Measurements from ENCODE around the gene VAV3. TPM values are rescaled to one million over a fixed set of nuclear protein-coding genes. Genes with fewer than 3 reads are reported as not detected.

The VAV3 gene
- total and polyA plus RNA-seq, 2 of the 8 experiments (the other 6 are each of a cell fraction or from before 2014, with no cell fraction given) = 2.9 to 7.9 TPM

DNA sequence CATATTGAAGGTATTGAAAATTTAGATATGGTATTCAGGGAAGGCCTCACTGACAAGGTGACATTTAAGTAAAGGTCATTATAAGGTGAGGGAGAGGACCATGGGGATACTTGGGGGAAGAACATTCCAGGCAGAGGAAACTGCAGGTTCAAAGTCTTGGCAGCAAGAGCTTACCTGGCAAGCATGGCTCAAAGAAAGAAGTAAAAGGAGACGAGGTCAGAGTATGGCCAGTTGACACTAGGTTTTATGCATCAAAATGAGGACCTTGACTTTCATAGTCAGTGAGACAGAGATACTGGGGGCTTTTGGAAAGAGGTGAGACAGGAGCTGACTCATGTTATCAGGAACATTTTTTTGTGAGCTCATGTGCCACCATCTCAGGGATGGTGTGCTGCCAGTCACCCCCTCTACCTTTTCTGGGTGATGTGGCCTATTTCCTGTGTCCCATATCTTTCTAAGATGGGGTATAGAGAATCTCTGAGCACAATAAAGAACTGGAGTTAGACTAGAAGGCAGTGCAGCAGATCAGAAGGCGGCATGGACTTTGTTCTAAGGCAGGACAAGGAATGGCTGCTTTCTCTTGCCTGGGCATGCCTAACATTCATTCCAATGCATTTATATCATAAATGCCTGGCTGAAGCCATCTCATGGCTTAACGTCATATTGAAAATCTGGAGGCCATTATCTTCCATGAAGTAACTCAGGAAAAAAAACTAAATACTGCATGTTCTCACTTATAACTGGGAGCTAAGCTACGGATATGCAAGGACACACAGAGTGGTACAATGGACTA lies 417.4 kb downstream of the VAV3 start:
- H3K4me2 ChIP-seq (ENCODE audit: insufficient read depth in 1 of 2, low read depth in 2 of 2, low read length in 2 of 2) = no peak overlapping the region
- POLR2A ChIA-PET (ENCODE audit: partially characterized antibody) = no interaction called here
- no peak overlapping the region for H3K9ac ChIP-seq (replicated peaks in 1 of 4; ENCODE audit: extremely low read depth in 1 of 4, low read depth in 3 of 4, low read length in 3 of 4)
- no peaks in the 10 kb centered on the region for H3K27me3 ChIP-seq (replicated peaks in 1 of 4; ENCODE audit: control insufficient read depth in 3 of 4, extremely low read depth in 1 of 4, insufficient read depth in 3 of 4, low read length in 3 of 4)
- 88% methylated on average over 4 of the region's 4 CpGs; no CpG with 5 or more reads in 1 of the 2 experiments for WGBS, 2 experiments (ENCODE audit: extremely low coverage in 1 of 2, insufficient coverage in 1 of 2, insufficient read length in 1 of 2, insufficient replicate concordance in 2 of 2, low coverage in 1 of 2, low lambda C conversion rate in 2 of 2, missing lambda C conversion rate in 1 of 2)
- no peak overlapping the region for H2BK20ac ChIP-seq (ENCODE audit: low read length)
- TF ChIP-seq, protein P1, sequence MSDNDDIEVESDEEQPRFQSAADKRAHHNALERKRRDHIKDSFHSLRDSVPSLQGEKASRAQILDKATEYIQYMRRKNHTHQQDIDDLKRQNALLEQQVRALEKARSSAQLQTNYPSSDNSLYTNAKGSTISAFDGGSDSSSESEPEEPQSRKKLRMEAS (IDR thresholded peaks at IDR 0.05) = no peak
- TF ChIP-seq CEBPB (IDR thresholded peaks at IDR 0.05; ENCODE audit: low read depth, low read length) = no peak
- no peak for TF ChIP-seq BACH1 (IDR thresholded peaks at IDR 0.05; ENCODE audit: low read length)
- no peak for TF ChIP-seq HDAC2 (IDR thresholded peaks at IDR 0.05; ENCODE audit: borderline replicate concordance in 1 of 2, low read depth in 2 of 2, low read length in 2 of 2)
- no peak for TF ChIP-seq RFX5 (IDR thresholded peaks at IDR 0.05; ENCODE audit: borderline replicate concordance, low read depth, low read length)
- TF ChIP-seq GTF2F1 (IDR thresholded peaks at IDR 0.05; ENCODE audit: borderline replicate concordance, low read depth, low read length) = no peak
- TF ChIP-seq ASH2L (IDR thresholded peaks at IDR 0.05; ENCODE audit: low read length) = no peak
- TF ChIP-seq YY1 (IDR thresholded peaks at IDR 0.05; ENCODE audit: low read depth, low read length) = no peak
- no peak for TF ChIP-seq PHF8 (conservative IDR thresholded peaks at IDR 0.05; ENCODE audit: low read depth, low read length)
- no peaks in the 10 kb centered on the region for H3K4me1 ChIP-seq (replicated peaks in 1 of 4; ENCODE audit: control insufficient read depth in 3 of 4, insufficient read depth in 4 of 4, low read length in 3 of 4)
- no peaks in the 10 kb centered on the region for H3K79me1 ChIP-seq (ENCODE audit: low read depth, low read length)
- H3K27ac ChIP-seq (ENCODE audit: low read depth, low read length) = no peak overlapping the region
- no peaks in the 10 kb centered on the region for H4K20me1 ChIP-seq (replicated peaks in 1 of 2; ENCODE audit: control insufficient read depth in 1 of 2, insufficient read depth in 2 of 2, low read length in 2 of 2)
- H4K5ac ChIP-seq (ENCODE audit: insufficient read length, low read depth, low read length) = no peak overlapping the region
- FAIRE-seq (no peak), DNase-seq (ENCODE audit: low read depth in 1 of 2, low spot score in 2 of 2) (no peak)
- no peak overlapping the region for H3K56ac ChIP-seq (replicated peaks; ENCODE audit: insufficient read length, low read depth, low read length)
- no peak overlapping the region for H4K91ac ChIP-seq (replicated peaks; ENCODE audit: insufficient read length, low read length)
- H3K9me3 ChIP-seq (ENCODE audit: insufficient read depth in 2 of 2, low read depth in 1 of 2, low read length in 1 of 2) = no peaks in the 10 kb centered on the region; a peak in 1 of 4 replicates
- no peak overlapping the region for H3K4me3 ChIP-seq (ENCODE audit: extremely low read depth in 1 of 4, insufficient read depth in 2 of 4, low read depth in 3 of 4, low read length in 4 of 4)
- H3K18ac ChIP-seq (ENCODE audit: extremely low read depth, low read length) = no peak overlapping the region
- no peak overlapping the region for H3K4ac ChIP-seq (replicated peaks; ENCODE audit: insufficient read length, low read depth, low read length)
- no peak overlapping the region for H3K23ac ChIP-seq (ENCODE audit: insufficient read length)
- H2AK5ac ChIP-seq (ENCODE audit: low read depth, low read length) = no peak overlapping the region
- no peaks in the 10 kb centered on the region for H3K79me2 ChIP-seq (ENCODE audit: control insufficient read depth in 1 of 2, insufficient read depth in 2 of 2, low read length in 2 of 2)
- no peak overlapping the region for H2BK12ac ChIP-seq (ENCODE audit: low read depth, low read length)
- no peak overlapping the region for H2BK120ac ChIP-seq (replicated peaks; ENCODE audit: low read depth, low read length)
- CTCF ChIA-PET (ENCODE audit: partially characterized antibody) = interaction anchor here (0.8 to 2.5 kb wide), 3 partner anchors 9 to 81 kb away, joined by 3 to 8 read pairs (median 4); no protein-coding TSS in a partner anchor
- H2BK5ac ChIP-seq (ENCODE audit: low read depth, low read length) = no peak overlapping the region
- no peaks in the 10 kb centered on the region for H3K36me3 ChIP-seq (ENCODE audit: control insufficient read depth in 2 of 4, insufficient read depth in 4 of 4, low read length in 3 of 4)
- H2BK15ac ChIP-seq (ENCODE audit: low read length) = no peak overlapping the region
- no peak overlapping the region for H3K14ac ChIP-seq (ENCODE audit: insufficient read length)
- no peaks in the 10 kb centered on the region; the same call in 1 of the 2 replicates for H3K23me2 ChIP-seq (ENCODE audit: low read depth, low read length)
- no peak overlapping the region for H2AFZ ChIP-seq (ENCODE audit: low read length)
- no peak overlapping the region for H4K8ac ChIP-seq (ENCODE audit: extremely low read depth, insufficient read depth, low read length)
